KOPT-K1 (cell line): ENCODE measurements around the gene DGKQ.

ENCODE experiments used
- H3K27ac ChIP-seq: fragments of 200-600 bp; sonication (generic); 2 replicates; pipeline ENCODE4 v1.5.1; 2016; ENCODE audit warnings: antibody characterized with exemption, mild to moderate bottlenecking, low read depth, low read length; ENCODE audit not compliant: poor library complexity, severe bottlenecking
- H3K36me3 ChIP-seq: fragments of 200-600 bp; sonication (generic); 2 replicates; pipeline ENCODE4 v1.5.1; 2017; ENCODE audit warnings: antibody characterized with exemption, mild to moderate bottlenecking, low read length, moderate library complexity; ENCODE audit not compliant: insufficient read depth
- H3K9me3 ChIP-seq: fragments of 200-600 bp; sonication (generic); 2 replicates; pipeline ENCODE4 v1.5.1; 2017; ENCODE audit warnings: antibody characterized with exemption, low read length, mild to moderate bottlenecking; ENCODE audit not compliant: insufficient read depth, poor library complexity, severe bottlenecking

DGKQ gene

GRCh38 chr4:911221-911751 is 62.1 kb downstream of the DGKQ start:
- Histone ChIP-seq H3K36me3 (peaks cover 65% of the 10 kb centered on the region), H3K9me3 (peaks cover 3% of the 10 kb centered on the region), H3K27ac (no peak overlapping the region)

- Histone ChIP-seq H3K36me3 (peaks cover 68% of the 10 kb centered on the region), H3K9me3 (peaks cover 11% of the 10 kb centered on the region), H3K27ac (no peak overlapping the region)
Observed at GRCh38 chr4:910366-911091, 62.8 kb downstream of the DGKQ start.

GRCh38 chr4:909821-910220 is 63.5 kb downstream of the DGKQ start:
- Histone ChIP-seq H3K36me3 (peaks cover 71% of the 10 kb centered on the region), H3K9me3 (peaks cover 11% of the 10 kb centered on the region), H3K27ac (no peak overlapping the region)

GRCh38 chr4:909131-909571 is 64.2 kb downstream of the DGKQ start:
- peaks cover 76% of the 10 kb centered on the region for H3K36me3 ChIP-seq
- H3K27ac ChIP-seq: no peak overlapping the region
- peaks cover 11% of the 10 kb centered on the region for H3K9me3 ChIP-seq
